CD4-positive, alpha-beta T cell treated with Interleukin-4 for 4 hours (primary cell): ENCODE results near the gene BAG1.

Experiments
- DNase-seq: peaks from one replicate; pipeline ENCODE4 v3.0.0-alpha.2; 2020

Gene BAG1

DNA sequence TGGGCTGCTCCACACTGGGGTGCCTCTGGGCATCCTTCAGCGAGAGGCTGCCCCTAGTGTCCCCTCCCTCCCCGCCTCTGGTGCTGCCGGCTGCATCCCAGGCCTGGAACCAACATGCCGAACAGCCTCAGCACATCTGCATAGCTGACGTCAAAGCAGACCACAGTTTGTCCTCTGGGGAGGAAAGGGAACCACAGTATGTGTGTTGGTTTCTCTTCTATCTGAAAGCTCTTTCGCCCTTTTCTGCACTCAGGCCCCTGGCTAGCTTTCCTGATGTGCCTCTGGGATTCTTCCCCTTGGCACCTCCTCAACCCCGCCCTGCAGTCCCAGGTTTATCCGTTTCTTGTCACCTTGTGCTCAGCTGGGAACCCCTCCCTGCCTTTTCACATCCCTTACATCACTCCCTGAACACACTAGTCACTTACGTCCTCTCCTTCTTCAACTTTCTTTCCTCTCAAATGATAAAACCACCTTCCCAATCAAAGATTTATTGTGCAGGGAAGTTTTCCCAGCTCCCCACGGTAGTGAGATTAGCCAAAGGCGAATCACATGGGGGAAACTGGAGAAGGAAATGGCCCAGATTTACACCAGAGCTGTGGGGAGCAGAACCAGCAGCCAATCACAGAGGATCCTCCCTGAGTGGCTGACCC, 61.8 kb downstream of the BAG1 start:
- no peak for DNase-seq
